ENCODE results near the gene LOXHD1. TPM values are rescaled to one million over a fixed set of nuclear protein-coding genes. Genes with fewer than 3 reads are reported as not detected.

LOXHD1 gene
- total RNA-seq, 1 donor from 2014 or later: not detected

DNA sequence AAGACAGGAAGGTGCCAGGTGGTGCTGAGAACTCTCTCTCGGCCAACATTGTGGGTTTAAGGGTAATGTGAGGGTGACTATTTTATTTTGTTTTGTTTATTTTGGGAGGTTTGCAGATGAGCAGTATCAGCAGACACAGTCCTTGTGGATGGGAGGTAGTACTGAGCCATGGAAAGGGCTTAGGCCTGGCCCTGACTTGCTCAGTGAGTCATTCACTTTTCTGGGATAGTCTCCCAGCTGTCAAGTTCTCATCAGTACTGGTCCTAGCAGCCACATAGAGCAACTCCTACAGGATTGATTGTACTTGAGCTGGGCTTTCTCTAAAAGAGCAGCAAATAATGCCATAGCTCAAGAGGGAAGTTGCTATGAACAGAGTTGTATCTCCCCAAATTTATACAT, 175.2 kb downstream of the LOXHD1 start:
- Mint-ChIP-seq H3K36me3 (ENCODE audit: unreplicated experiment) (no peaks in the 10 kb centered on the region), H3K9me3 (ENCODE audit: unreplicated experiment) (no peaks in the 10 kb centered on the region), H3K4me3 (ENCODE audit: unreplicated experiment) (no peak overlapping the region), H3K27me3 (ENCODE audit: unreplicated experiment) (peaks cover 3% of the 10 kb centered on the region), H3K27ac (ENCODE audit: unreplicated experiment) (no peak overlapping the region), H3K4me1 (ENCODE audit: low read depth, unreplicated experiment) (peaks cover 6% of the 10 kb centered on the region)
- TF ChIP-seq, protein P1, sequence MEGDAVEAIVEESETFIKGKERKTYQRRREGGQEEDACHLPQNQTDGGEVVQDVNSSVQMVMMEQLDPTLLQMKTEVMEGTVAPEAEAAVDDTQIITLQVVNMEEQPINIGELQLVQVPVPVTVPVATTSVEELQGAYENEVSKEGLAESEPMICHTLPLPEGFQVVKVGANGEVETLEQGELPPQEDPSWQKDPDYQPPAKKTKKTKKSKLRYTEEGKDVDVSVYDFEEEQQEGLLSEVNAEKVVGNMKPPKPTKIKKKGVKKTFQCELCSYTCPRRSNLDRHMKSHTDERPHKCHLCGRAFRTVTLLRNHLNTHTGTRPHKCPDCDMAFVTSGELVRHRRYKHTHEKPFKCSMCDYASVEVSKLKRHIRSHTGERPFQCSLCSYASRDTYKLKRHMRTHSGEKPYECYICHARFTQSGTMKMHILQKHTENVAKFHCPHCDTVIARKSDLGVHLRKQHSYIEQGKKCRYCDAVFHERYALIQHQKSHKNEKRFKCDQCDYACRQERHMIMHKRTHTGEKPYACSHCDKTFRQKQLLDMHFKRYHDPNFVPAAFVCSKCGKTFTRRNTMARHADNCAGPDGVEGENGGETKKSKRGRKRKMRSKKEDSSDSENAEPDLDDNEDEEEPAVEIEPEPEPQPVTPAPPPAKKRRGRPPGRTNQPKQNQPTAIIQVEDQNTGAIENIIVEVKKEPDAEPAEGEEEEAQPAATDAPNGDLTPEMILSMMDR (IDR thresholded peaks at IDR 0.05; ENCODE audit: partially characterized antibody, unreplicated experiment): no peak
- no peak for DNase-seq

GRCh38 chr18:46481048-46481846, 175.8 kb downstream of the LOXHD1 start:
- no peak overlapping the region for H3K27ac Mint-ChIP-seq (ENCODE audit: unreplicated experiment)
- no peaks in the 10 kb centered on the region for H3K36me3 Mint-ChIP-seq (ENCODE audit: unreplicated experiment)
- peaks cover 6% of the 10 kb centered on the region for H3K4me1 Mint-ChIP-seq (ENCODE audit: low read depth, unreplicated experiment)
- peaks cover 3% of the 10 kb centered on the region for H3K27me3 Mint-ChIP-seq (ENCODE audit: unreplicated experiment)
- peak; percentile 82 for DNase-seq
- H3K4me3 Mint-ChIP-seq (ENCODE audit: unreplicated experiment): no peak overlapping the region
- TF ChIP-seq, protein P1 (IDR thresholded peaks at IDR 0.05; ENCODE audit: partially characterized antibody, unreplicated experiment): peak; percentile 95
- H3K9me3 Mint-ChIP-seq (ENCODE audit: unreplicated experiment): peaks cover 1% of the 10 kb centered on the region

DNA sequence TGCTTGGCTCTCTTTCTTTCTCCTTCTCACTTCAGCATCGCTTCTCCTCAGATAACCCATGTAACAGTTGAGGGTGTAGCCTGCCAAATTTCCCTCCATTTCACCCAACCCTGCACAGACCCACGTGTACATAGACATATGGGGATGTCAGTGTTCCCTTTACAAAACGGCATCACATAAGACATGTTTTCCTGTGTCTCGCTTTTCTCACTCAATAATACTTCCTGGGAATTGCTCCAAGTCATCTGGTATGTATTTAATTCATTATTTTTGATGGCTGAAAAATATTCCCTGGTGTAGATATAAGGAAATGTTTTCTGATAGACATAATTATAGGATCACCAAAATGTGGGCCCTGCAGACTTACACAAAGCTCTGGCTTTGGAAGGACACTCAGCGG, 176.8 kb downstream of the LOXHD1 start:
- peaks cover 6% of the 10 kb centered on the region for H3K4me1 Mint-ChIP-seq (ENCODE audit: low read depth, unreplicated experiment)
- H3K36me3 Mint-ChIP-seq (ENCODE audit: unreplicated experiment): no peaks in the 10 kb centered on the region
- TF ChIP-seq, protein P1 (IDR thresholded peaks at IDR 0.05; ENCODE audit: partially characterized antibody, unreplicated experiment): no peak
- H3K4me3 Mint-ChIP-seq (ENCODE audit: unreplicated experiment): no peak overlapping the region
- peaks cover 3% of the 10 kb centered on the region for H3K27me3 Mint-ChIP-seq (ENCODE audit: unreplicated experiment)
- DNase-seq: no peak
- no peak overlapping the region for H3K27ac Mint-ChIP-seq (ENCODE audit: unreplicated experiment)
- peaks cover 1% of the 10 kb centered on the region for H3K9me3 Mint-ChIP-seq (ENCODE audit: unreplicated experiment)

GRCh38 chr18:46478796-46479195, 178.2 kb downstream of the LOXHD1 start:
- H3K36me3 Mint-ChIP-seq (ENCODE audit: unreplicated experiment): no peaks in the 10 kb centered on the region
- peaks cover 1% of the 10 kb centered on the region for H3K9me3 Mint-ChIP-seq (ENCODE audit: unreplicated experiment)
- peaks cover 5% of the 10 kb centered on the region for H3K4me1 Mint-ChIP-seq (ENCODE audit: low read depth, unreplicated experiment)
- no peak overlapping the region for H3K4me3 Mint-ChIP-seq (ENCODE audit: unreplicated experiment)
- DNase-seq: no peak
- H3K27me3 Mint-ChIP-seq (ENCODE audit: unreplicated experiment): peaks cover 3% of the 10 kb centered on the region
- H3K27ac Mint-ChIP-seq (ENCODE audit: unreplicated experiment): no peak overlapping the region
- TF ChIP-seq, protein P1 (IDR thresholded peaks at IDR 0.05; ENCODE audit: partially characterized antibody, unreplicated experiment): no peak

GRCh38 chr18:46477425-46478011, 179.5 kb downstream of the LOXHD1 start:
- H3K36me3 Mint-ChIP-seq (ENCODE audit: unreplicated experiment): no peaks in the 10 kb centered on the region
- peaks cover 3% of the 10 kb centered on the region for H3K27me3 Mint-ChIP-seq (ENCODE audit: unreplicated experiment)
- TF ChIP-seq, protein P1 (IDR thresholded peaks at IDR 0.05; ENCODE audit: partially characterized antibody, unreplicated experiment): no peak
- no peak for DNase-seq
- H3K4me1 Mint-ChIP-seq (ENCODE audit: low read depth, unreplicated experiment): peaks cover 5% of the 10 kb centered on the region
- peaks cover 1% of the 10 kb centered on the region for H3K9me3 Mint-ChIP-seq (ENCODE audit: unreplicated experiment)
- no peak overlapping the region for H3K27ac Mint-ChIP-seq (ENCODE audit: unreplicated experiment)
- no peak overlapping the region for H3K4me3 Mint-ChIP-seq (ENCODE audit: unreplicated experiment)

All from glutamatergic neuron (in vitro differentiated cells).